Measurements from ENCODE around the gene SH3GLB2. TPM values are rescaled to one million over a fixed set of nuclear protein-coding genes. Genes with fewer than 3 reads are reported as not detected.
"Not testable (repeated sequence)": the region's sequence is repeated elsewhere in the genome, so short reads cannot be mapped to it uniquely, and the experiment has no call there.

SH3GLB2 gene
- total RNA-seq, 1 donor from 2014 or later, result 31.3 TPM

GRCh38 chr9:129054163-129054851 lies 26.2 kb upstream of the SH3GLB2 start:
- ATAC-seq, result no peak
- DNase-seq (ENCODE audit: low spot score), result no peak

GRCh38 chr9:129053020-129053419 lies 24.9 kb upstream of the SH3GLB2 start:
- DNase-seq (ENCODE audit: low spot score), result no peak
- peak; percentile 38 for ATAC-seq

GRCh38 chr9:129052592-129052991 lies 24.5 kb upstream of the SH3GLB2 start:
- DNase-seq (ENCODE audit: low spot score) (peak; percentile 94), ATAC-seq (peak; percentile 90)

GRCh38 chr9:129042016-129042415 lies 13.9 kb upstream of the SH3GLB2 start:
- no peak for ATAC-seq
- DNase-seq (ENCODE audit: low spot score), result no peak

GRCh38 chr9:129040113-129040643 lies 12.0 kb upstream of the SH3GLB2 start:
- ATAC-seq, result no peak
- no peak for DNase-seq (ENCODE audit: low spot score)

- ATAC-seq (no peak), DNase-seq (ENCODE audit: low spot score) (no peak)
Observed at GRCh38 chr9:129038109-129038852, 10.2 kb upstream of the SH3GLB2 start.

GRCh38 chr9:129037767-129038098 lies 9.6 kb upstream of the SH3GLB2 start:
- no peak for DNase-seq (ENCODE audit: low spot score)
- ATAC-seq, result no peak

- peak; percentile 1 for ATAC-seq
Observed at GRCh38 chr9:129036923-129037766, 9.0 kb upstream of the SH3GLB2 start.

GRCh38 chr9:129036241-129036922 lies 8.3 kb upstream of the SH3GLB2 start, which contains the start of gene MIGA2:
MIGA2 (plus strand) TSS chr9:129036626; CDS start chr9:129040595, 3,969 bp downstream.
- DNase-seq (ENCODE audit: low spot score), result peak; percentile 98
- ATAC-seq, result peak; percentile 93

More at GRCh38 chr9:129036923-129037766, 9.0 kb upstream of the SH3GLB2 start:
- DNase-seq (ENCODE audit: low spot score), result no peak

- not testable (repeated sequence) for DNase-seq (ENCODE audit: low spot score)
- peak; percentile 8 for ATAC-seq
Observed at GRCh38 chr9:129035838-129036237, 7.7 kb upstream of the SH3GLB2 start.

- DNase-seq (ENCODE audit: low spot score) (no peak), ATAC-seq (no peak)
Observed at GRCh38 chr9:129033216-129033615, 5.1 kb upstream of the SH3GLB2 start.

- ATAC-seq, result no peak
- no peak for DNase-seq (ENCODE audit: low spot score)
Observed at GRCh38 chr9:129032541-129033159, 4.5 kb upstream of the SH3GLB2 start.

- DNase-seq (ENCODE audit: low spot score) (no peak), ATAC-seq (no peak)
Observed at GRCh38 chr9:129031514-129031913, 3.4 kb upstream of the SH3GLB2 start.

- ATAC-seq (no peak), DNase-seq (ENCODE audit: low spot score) (no peak)
Observed at GRCh38 chr9:129030191-129030590, 2.1 kb upstream of the SH3GLB2 start.

GRCh38 chr9:129027685-129028191 lies 393 bp downstream of the SH3GLB2 start:
- ATAC-seq (peak; percentile 16), DNase-seq (ENCODE audit: low spot score) (no peak)

- ATAC-seq, result no peak
- DNase-seq (ENCODE audit: low spot score), result no peak
Observed at GRCh38 chr9:129027224-129027684, 877 bp downstream of the SH3GLB2 start.

GRCh38 chr9:129026442-129027223 lies 1.5 kb downstream of the SH3GLB2 start:
- DNase-seq (ENCODE audit: low spot score) (no peak), ATAC-seq (no peak)

GRCh38 chr9:129023908-129024233 lies 4.3 kb downstream of the SH3GLB2 start:
- ATAC-seq, result no peak
- DNase-seq (ENCODE audit: low spot score), result no peak
